Progenitor cell of endocrine pancreas (in vitro differentiated cells): ENCODE measurements around the gene LSM2. TPM values are rescaled to one million over a fixed set of nuclear protein-coding genes. Genes with fewer than 3 reads are reported as not detected.
"Not testable (repeated sequence)": the region's sequence is repeated elsewhere in the genome, so short reads cannot be mapped to it uniquely, and the experiment has no call there.

ENCODE experiments used
- DNase-seq: peaks from one replicate; pipeline ENCODE4 v3.0.0; 2021; ENCODE audit warnings: low spot score; ENCODE audit not compliant: unreplicated experiment
- H3K27ac Mint-ChIP-seq: 2 replicates; pipeline ENCODE4 v1.8.0; 2021; ENCODE audit warnings: mild to moderate bottlenecking, moderate library complexity, mixed read lengths
- H3K27me3 Mint-ChIP-seq: 2 replicates; pipeline ENCODE4 v1.8.0; 2021; ENCODE audit warnings: mixed read lengths
- H3K36me3 Mint-ChIP-seq: 2 replicates; pipeline ENCODE4 v1.8.0; 2022; ENCODE audit warnings: mixed read lengths; ENCODE audit not compliant: insufficient read depth
- H3K4me1 Mint-ChIP-seq: 2 replicates; pipeline ENCODE4 v1.8.0; 2021; ENCODE audit warnings: low read depth, mixed read lengths
- H3K4me3 Mint-ChIP-seq: 2 replicates; pipeline ENCODE4 v1.8.0; 2021; ENCODE audit warnings: low read depth, mild to moderate bottlenecking, moderate library complexity, mixed read lengths
- H3K9me3 Mint-ChIP-seq: 2 replicates; pipeline ENCODE4 v1.8.0; 2021; ENCODE audit warnings: low read depth, mixed read lengths
- CTCF ChIP-seq: fragments of 200-600 bp; sonication (generic); IDR thresholded peaks from one replicate; pipeline ENCODE4 v1.5.0; 2021; ENCODE audit warnings: antibody characterized with exemption, mild to moderate bottlenecking; ENCODE audit not compliant: unreplicated experiment
- total RNA-seq: library from RNA; stranded (reverse); gene quantifications from 2 replicates; pipeline ENCODE4 v1.2.1, GENCODE V29; 2021

The LSM2 gene
- total RNA-seq, 1 donor from 2014 or later, result 80.4 TPM

- Mint-ChIP-seq H3K36me3 (peaks cover 5% of the 10 kb centered on the region), H3K4me1 (peaks cover 27% of the 10 kb centered on the region), H3K9me3 (no peaks in the 10 kb centered on the region), H3K4me3 (peak overlapping the region; percentile 94), H3K27ac (peak overlapping the region; percentile 90), H3K27me3 (no peaks in the 10 kb centered on the region)
- no peak for TF ChIP-seq CTCF
- no peak for DNase-seq
These were observed 24.1 kb upstream of the LSM2 start for GRCh38 chr6:31830886-31831335.

- peaks cover under 1% of the 10 kb centered on the region for H3K36me3 Mint-ChIP-seq
- H3K4me3 Mint-ChIP-seq, result peak overlapping the region; percentile 94
- H3K9me3 Mint-ChIP-seq, result no peaks in the 10 kb centered on the region
- peak overlapping the region; percentile 90 for H3K27ac Mint-ChIP-seq
- H3K4me1 Mint-ChIP-seq, result peaks cover 32% of the 10 kb centered on the region
- TF ChIP-seq CTCF, result peak; percentile 62
- DNase-seq, result no peak
- H3K27me3 Mint-ChIP-seq, result no peaks in the 10 kb centered on the region
These were observed 23.0 kb upstream of the LSM2 start for GRCh38 chr6:31829633-31830283.

GRCh38 chr6:31827286-31828079, 20.7 kb upstream of the LSM2 start, which contains the start of gene HSPA1B:
HSPA1B (plus strand) TSS chr6:31827738; CDS start chr6:31827951, 213 bp downstream.
- no peaks in the 10 kb centered on the region for H3K36me3 Mint-ChIP-seq

GRCh38 chr6:31826793-31827285, 20.1 kb upstream of the LSM2 start:
- H3K9me3 Mint-ChIP-seq, result no peaks in the 10 kb centered on the region
- no peaks in the 10 kb centered on the region for H3K27me3 Mint-ChIP-seq
- H3K4me1 Mint-ChIP-seq, result peaks cover 44% of the 10 kb centered on the region
- H3K27ac Mint-ChIP-seq, result peak overlapping the region; percentile 97
- peak overlapping the region; percentile 91 for H3K4me3 Mint-ChIP-seq
- DNase-seq, result no peak
- TF ChIP-seq CTCF, result no peak
- no peaks in the 10 kb centered on the region for H3K36me3 Mint-ChIP-seq

More at GRCh38 chr6:31827286-31828079, 20.7 kb upstream of the LSM2 start, which contains the start of gene HSPA1B:
- H3K27me3 Mint-ChIP-seq, result no peaks in the 10 kb centered on the region
- TF ChIP-seq CTCF, result no peak
- peak within 1 kb of the TSS; percentile 91 for H3K4me3 Mint-ChIP-seq
- peaks cover 39% of the 10 kb centered on the region for H3K4me1 Mint-ChIP-seq
- DNase-seq, result peak; percentile 94
- H3K27ac Mint-ChIP-seq, result peak within 1 kb of the TSS; percentile 97
- H3K9me3 Mint-ChIP-seq, result no peaks in the 10 kb centered on the region

GRCh38 chr6:31825553-31825952, 18.8 kb upstream of the LSM2 start:
- peak overlapping the region; percentile 48 for H3K4me3 Mint-ChIP-seq
- no peak for DNase-seq
- H3K9me3 Mint-ChIP-seq, result no peaks in the 10 kb centered on the region
- no peaks in the 10 kb centered on the region for H3K27me3 Mint-ChIP-seq
- peak overlapping the region; percentile 94 for H3K27ac Mint-ChIP-seq
- no peak for TF ChIP-seq CTCF
- peaks cover 43% of the 10 kb centered on the region for H3K4me1 Mint-ChIP-seq
- no peaks in the 10 kb centered on the region for H3K36me3 Mint-ChIP-seq

GRCh38 chr6:31823592-31824196, 16.9 kb upstream of the LSM2 start:
- Mint-ChIP-seq H3K4me1 (peaks cover 42% of the 10 kb centered on the region), H3K27ac (peak overlapping the region; percentile 56)
- H3K27me3 Mint-ChIP-seq, H3K9me3 Mint-ChIP-seq, H3K4me3 Mint-ChIP-seq, DNase-seq, H3K36me3 Mint-ChIP-seq: not testable (repeated sequence)
